GM12865 (cell line): Measurements from ENCODE around the gene C1QTNF8.

ENCODE experiments used
- DNase-seq: peaks from one replicate; pipeline ENCODE4 v3.0.0; 2010; ENCODE audit warnings: low read depth
- H3K4me3 ChIP-seq: 2 replicates; pipeline ENCODE4 v1.5.1; 2011; ENCODE audit warnings: mild to moderate bottlenecking, low read depth, low read length, control low read depth
- CTCF ChIP-seq: IDR thresholded peaks from 2 replicates; pipeline ENCODE4 v1.5.1; 2011; ENCODE audit warnings: low read length, control low read depth, low read depth, inconsistent platforms; ENCODE audit not compliant: insufficient read depth; ENCODE audit errors: missing control alignments

Gene C1QTNF8

GRCh38 chr16:1108299-1109252 is 12.5 kb upstream of the C1QTNF8 start:
- DNase-seq: no peak
- no peak overlapping the region for H3K4me3 ChIP-seq
- no peak for TF ChIP-seq CTCF

GRCh38 chr16:1107731-1108130 is 11.7 kb upstream of the C1QTNF8 start:
- TF ChIP-seq CTCF: no peak
- no peak for DNase-seq
- no peak overlapping the region for H3K4me3 ChIP-seq

GRCh38 chr16:1107141-1107540 is 11.1 kb upstream of the C1QTNF8 start:
- no peak for TF ChIP-seq CTCF
- H3K4me3 ChIP-seq: no peak overlapping the region
- DNase-seq: no peak

DNA sequence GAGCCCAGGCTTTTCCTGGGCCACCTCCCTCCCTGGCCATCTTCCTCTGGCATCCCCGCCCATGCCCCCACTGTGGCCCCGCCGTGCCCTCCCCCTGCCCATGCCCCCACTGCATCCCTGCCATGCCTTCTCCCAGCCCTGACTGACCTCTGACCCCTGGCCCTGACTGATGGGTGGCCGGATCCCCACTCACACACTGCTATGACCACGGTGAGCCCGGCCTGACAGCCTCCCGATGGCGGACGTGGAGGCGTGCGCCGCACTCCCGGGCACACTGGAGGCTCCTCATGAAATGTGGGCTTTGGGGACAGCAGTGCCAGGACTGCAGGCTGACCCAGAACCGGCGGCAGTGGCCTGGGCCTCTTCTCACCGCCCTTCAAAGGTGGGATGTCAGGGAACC is 10.6 kb upstream of the C1QTNF8 start:
- no peak overlapping the region for H3K4me3 ChIP-seq
- no peak for DNase-seq
- no peak for TF ChIP-seq CTCF

- peak; percentile 53 for TF ChIP-seq CTCF
- no peak overlapping the region for H3K4me3 ChIP-seq
- DNase-seq: peak; percentile 43
These were observed 10.0 kb upstream of the C1QTNF8 start for GRCh38 chr16:1105888-1106620.

GRCh38 chr16:1103636-1103980 is 7.6 kb upstream of the C1QTNF8 start:
- TF ChIP-seq CTCF: no peak
- no peak overlapping the region for H3K4me3 ChIP-seq
- DNase-seq: no peak
